HT-29 (cell line): ENCODE data around the gene TTC27. TPM values are rescaled to one million over a fixed set of nuclear protein-coding genes. Genes with fewer than 3 reads are reported as not detected.
"Not testable (repeated sequence)": the region's sequence is repeated elsewhere in the genome, so short reads cannot be mapped to it uniquely, and the experiment has no call there.

Experiments used
- DNase-seq: peaks from one replicate; pipeline ENCODE4 v3.0.0-alpha.2; 2015; ENCODE audit warnings: low spot score
- small RNA-seq: library from RNA; depleted of rRNA; stranded (forward); fragments of <200 nt; gene quantifications from one replicate; pipeline ENCODE3, GENCODE V24; 2014
- total RNA-seq: library from RNA; depleted of rRNA; stranded (reverse); fragments of >200 nt; shearing (Covaris generic); gene quantifications from 2 replicates; pipeline ENCODE4 v1.2.3, GENCODE V29; 2014

Gene TTC27
- total RNA-seq, 1 experiment from 2014 or later: 8.9 TPM

DNA sequence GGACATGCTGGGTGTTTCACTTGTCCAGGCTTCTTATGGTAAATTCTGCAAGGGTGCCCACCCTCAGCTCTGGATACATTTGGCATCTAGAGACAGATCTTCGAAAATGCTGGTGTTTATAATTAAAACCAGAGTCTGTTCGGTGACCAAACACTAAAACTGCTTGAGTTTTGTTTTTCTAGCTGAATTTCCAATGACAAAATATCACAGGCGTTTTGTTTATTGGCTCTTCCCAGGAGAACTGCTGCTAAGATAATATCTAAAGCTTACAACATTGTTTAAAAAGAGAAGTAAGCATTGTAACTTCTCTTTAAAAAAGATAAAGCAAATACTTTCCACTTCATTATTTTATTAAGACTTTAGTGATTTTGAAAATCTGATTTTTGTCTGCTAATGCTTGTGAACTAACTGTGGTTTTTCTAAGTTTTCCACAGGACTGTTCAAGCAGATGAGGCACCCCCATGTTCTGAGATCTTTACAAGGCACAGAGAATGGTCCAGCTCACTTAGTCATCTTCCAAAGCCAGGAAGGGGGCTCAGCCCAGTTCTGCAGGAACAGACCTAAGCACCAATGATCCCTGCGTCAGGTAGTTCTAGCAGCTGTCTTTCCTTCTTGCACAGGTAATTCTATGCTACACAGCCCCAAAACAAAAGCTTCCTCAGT is 224.1 kb downstream of the TTC27 start:
- DNase-seq: no peak

DNA sequence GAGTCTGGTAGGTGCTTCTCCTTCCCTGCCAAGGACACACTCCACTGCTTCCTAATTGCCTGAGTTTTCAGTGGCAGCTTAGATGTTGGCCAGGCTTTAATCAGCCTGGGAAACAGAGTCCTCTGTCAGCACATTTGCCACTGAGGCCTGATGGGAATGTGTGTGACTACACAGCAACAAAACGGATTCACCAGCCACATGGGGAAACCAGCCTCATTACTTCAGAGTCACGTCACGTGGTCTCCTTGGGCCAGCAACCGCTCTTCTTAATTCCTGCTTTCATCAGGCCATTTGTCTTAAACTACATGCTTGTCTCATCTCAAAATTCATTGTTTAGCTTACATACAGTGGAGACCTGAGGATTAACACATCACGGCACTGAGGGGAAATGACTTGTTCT is 225.0 kb downstream of the TTC27 start:
- DNase-seq: no peak

DNA sequence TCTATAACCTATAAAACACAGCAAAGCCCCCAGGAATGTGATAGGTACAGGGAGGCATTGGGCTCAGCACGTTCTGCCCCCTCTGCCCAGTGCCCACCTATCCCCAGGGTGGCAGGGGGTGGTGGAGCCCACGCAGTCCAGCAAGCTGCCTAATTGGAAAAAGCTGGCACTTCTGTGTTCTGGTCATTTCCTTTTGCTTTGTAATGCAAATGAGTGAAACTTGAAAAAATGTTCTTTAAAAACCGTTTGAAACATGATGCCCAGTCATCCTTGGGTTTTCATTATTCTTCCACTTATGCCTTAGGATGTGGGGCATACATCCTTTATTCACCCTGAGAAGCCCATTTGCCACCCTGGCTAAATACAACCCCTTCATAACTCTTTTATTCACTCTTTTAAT is 229.0 kb downstream of the TTC27 start:
- DNase-seq: no peak

DNA sequence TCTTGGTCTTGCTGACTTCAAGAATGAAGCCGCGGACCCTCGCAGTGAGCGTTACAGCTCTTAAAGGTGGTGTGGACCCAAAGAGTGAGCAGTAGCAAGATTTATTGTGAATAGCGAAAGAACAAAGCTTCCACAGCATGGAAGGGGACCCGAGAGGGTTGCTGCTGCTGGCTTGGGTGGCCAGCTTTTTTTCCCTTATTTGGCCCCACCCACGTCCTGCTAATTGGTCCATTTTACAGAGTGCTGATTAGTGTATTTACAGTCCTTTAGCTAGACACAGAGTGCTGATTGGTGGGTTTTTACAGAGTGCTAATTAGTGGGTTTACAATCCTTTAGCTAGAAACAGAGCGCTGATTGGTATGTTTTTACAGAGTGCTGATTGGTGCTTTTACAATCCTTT is 230.9 kb downstream of the TTC27 start:
- DNase-seq: no peak

DNA sequence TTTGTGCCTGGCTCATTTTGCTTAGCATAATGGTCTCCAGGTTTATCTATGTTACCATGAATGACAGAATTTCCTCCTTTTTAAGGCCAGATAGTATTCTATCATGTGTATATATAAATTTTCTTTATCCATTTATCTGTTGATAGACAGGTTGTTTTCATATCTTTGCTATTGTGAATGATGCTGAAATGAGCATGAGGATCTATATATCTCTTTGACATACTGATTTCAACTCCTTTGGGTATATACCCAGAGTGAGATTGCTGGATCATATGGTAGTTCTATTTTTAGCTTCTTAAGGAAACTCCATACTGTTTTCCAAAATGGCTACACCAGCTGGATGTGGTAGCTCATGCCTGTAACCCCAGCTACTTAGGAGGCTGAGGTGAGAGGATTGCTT is 232.5 kb downstream of the TTC27 start:
- DNase-seq: no peak

DNA sequence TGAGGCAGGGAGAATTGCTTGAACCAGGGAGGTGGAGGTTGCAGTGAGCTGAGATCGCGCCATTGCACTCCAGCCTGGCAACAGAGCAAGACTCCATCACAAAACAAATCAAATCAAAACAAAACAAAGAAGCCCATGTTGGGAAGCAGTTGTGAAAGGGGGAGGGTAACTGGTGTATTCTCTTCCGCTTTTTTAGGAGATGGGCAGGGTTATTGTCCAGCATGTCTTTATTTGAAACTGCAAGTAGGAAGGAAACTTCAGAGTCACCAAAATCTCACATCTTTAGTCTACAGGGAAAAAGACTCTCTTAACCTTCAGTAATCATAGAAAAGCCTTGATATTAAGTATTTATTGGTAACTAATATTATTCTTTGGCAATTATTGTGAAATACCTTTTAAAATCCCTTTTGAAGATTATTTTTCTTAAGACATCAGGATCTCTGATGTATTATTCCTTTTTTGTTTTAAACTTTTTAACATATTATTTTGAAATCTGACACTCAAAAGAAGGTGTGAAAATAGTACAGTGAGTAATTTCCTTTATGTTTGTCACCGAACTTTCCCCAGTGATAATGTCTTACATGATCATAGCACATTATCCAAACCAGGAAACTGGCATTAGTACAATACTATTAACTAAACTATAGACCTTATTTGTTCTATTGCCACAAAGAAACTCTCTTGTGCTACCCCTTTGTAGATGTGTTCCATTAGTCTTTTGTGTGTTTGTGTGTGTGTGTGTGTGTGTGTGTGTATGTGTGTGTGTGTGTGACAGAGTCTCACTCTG is 234.6 kb downstream of the TTC27 start:
- no peak for DNase-seq

DNA sequence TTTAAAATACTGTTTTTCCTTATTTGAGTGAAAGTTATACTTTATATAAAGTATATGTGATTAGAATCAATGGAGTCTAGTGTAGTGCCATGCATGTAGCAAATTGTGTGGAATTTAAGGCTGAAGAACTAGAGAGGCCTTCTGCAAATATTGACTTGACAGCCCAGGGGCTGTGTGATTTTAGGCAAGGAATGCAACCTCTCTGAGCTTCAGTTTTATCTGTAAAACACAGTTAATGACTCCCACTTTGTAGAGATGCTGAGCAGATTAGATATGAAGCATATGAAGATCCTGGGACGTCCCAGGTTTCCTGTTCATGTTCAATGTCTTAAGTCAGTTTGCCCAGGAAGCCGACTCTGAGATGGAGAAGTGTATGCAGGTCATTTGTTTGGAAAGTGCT is 235.5 kb downstream of the TTC27 start:
- DNase-seq: no peak

DNA sequence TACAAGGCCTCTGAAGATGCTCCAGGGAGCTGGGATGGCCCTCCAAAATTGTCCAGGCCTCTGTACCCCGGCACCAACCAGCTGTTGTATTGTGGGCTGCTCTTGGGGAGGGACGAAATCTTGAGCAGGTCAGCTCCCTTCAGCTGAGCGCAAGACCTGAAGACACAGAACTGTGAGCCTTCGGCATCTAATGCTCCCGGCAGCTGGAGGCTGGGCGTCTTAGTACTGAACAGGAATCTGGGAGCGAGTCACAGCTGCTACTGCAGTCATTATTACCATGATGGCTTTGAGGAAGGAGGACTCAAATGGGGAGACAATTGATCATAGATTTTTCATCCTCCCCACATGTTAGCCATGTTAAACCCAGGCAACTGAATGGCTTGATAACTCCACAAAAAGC is 236.0 kb downstream of the TTC27 start:
- DNase-seq: no peak

DNA sequence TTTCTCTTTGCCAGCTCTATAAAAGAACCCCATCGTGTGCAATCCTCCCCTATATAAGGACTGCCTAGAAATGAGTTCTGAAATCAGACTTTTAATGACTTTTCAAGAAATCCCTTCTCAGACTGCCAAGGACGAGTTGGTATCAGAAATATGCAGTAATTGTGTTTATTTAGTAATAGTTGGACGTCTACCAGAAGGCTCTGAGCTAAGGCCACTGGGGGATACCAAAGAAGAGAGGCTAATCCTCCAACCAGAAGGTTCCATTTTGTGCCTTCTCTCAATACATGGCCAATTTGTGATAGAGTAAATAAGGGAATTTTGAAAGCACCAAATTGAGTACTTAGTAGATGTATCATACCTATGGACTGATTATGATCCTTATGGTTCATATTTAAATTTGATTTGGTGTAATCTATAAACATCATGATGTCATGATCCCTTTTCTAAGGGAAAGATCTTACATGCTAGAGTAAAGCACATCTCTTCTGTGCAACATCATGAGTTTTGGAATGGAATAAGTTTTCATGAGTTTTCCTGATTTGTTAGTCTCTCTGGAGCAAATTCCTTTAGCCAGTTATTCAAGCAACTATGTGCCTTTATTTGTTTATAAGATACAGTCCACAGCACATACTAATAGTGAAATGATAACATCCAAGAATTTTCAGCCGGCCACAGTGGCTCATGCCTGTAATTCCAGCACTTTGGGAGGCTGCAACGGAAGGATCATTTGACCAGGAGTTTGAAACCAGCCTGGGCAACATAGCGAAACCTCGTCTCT is 236.7 kb downstream of the TTC27 start:
- no peak for DNase-seq

DNA sequence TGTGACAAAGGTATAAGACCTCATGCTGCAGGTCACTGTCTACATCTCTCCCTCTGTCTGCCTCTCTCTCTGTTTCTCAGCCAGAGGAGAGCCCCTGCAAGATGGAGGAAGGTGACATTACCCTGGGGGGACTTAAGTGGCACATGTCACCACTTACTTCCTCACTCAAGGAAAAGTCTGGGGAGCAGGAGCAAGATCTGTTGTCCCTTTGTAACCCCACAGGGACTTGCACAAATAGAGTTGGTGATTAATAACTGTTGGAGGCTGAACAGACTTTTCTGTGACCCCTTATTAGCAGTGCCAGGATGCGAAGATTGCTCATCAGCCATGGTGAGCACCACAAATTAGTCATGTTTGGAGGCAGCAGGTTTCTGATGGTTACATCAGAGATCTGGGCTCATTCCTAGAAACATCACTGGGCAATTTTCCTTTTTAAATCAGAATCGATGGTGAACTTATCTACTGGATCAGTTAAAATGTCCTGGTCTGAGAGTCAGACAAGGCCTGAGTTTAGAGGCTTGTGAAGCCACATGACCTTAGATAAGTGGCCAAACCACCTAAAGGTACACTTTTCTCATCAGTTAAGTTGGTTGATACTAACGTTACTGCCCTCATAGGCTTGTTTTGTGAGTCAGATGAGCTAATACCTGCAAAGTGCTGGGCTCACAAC is 237.7 kb downstream of the TTC27 start:
- no peak for DNase-seq

DNA sequence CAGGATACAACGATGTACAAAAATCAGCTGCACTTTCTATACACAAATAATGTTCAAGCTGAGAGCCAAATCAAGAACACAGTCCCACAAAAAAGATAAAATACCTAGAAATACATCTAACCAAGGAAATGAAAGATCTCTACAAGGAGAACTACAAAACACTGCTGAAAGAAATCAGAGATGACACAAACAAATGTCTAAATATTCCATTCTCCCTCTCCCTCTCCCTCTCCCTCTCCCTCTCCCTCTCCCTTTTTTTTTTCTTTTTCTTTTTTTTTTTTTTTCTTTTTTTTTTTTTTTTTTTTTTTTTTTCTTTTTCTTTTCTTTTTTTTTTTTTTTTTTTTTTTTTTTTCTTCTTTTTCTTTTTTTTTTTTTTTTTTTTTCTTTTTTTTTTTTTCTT is 238.6 kb downstream of the TTC27 start:
- DNase-seq: not testable (repeated sequence)

Small RNAs within 50 kb of the gene (small RNA-seq; reads per million reads assigned to genes)
- not detected for gene MIR4765
